DND-41 (cell line): ENCODE data around the gene SLC38A8.

Source experiments
- ATAC-seq: fragments of 200-7000 bp; cut with Tn5 transposase; 3 replicates; pipeline ENCODE4 v1.9.1; 2021; ENCODE audit warnings: low read depth; ENCODE audit not compliant: insufficient read depth
- DNase-seq: peaks from one replicate; pipeline ENCODE4 v3.0.0-alpha.2; 2020
- H2AFZ ChIP-seq: 2 replicates; pipeline ENCODE4 v1.6.0; 2012; ENCODE audit warnings: low read depth, low read length
- H3K27ac ChIP-seq: 2 replicates; pipeline ENCODE4 v1.5.1; 2012; ENCODE audit warnings: low read length, inconsistent platforms
- H3K27me3 ChIP-seq: fragments of 200-600 bp; sonication (generic); 2 replicates; pipeline ENCODE4 v1.6.0; 2012; ENCODE audit warnings: low read length, mild to moderate bottlenecking, inconsistent platforms; ENCODE audit not compliant: insufficient read depth, poor library complexity
- H3K36me3 ChIP-seq: 2 replicates; pipeline ENCODE4 v1.5.1; 2012; ENCODE audit warnings: low read length, inconsistent platforms; ENCODE audit not compliant: insufficient read depth
- H3K4me1 ChIP-seq: 2 replicates; pipeline ENCODE4 v1.5.1; 2012; ENCODE audit warnings: mild to moderate bottlenecking, low read length; ENCODE audit not compliant: insufficient read depth
- H3K4me2 ChIP-seq: 2 replicates; pipeline ENCODE4 v1.6.0; 2012; ENCODE audit warnings: mild to moderate bottlenecking, moderate library complexity, low read length, inconsistent platforms; ENCODE audit not compliant: insufficient read depth
- H3K4me3 ChIP-seq, 2 experiments: fragments of 200-600 bp in 1 of 2; shearing (Covaris generic) in 1 of 2; 2 replicates each; pipeline ENCODE4 v1.5.1; 2012 to 2016; ENCODE audit warnings: inconsistent platforms in 2 of 2, low read length in 2 of 2, mild to moderate bottlenecking in 2 of 2, low read depth in 1 of 2, moderate library complexity in 1 of 2
- H3K79me2 ChIP-seq: 2 replicates; pipeline ENCODE4 v1.6.0; 2012; ENCODE audit warnings: low read length, inconsistent platforms; ENCODE audit not compliant: insufficient read depth
- H3K9ac ChIP-seq: 2 replicates; pipeline ENCODE4 v1.6.0; 2012; ENCODE audit warnings: low read depth, mild to moderate bottlenecking, inconsistent platforms, low read length, moderate library complexity
- H3K9me3 ChIP-seq: 2 replicates; pipeline ENCODE4 v1.5.1; 2012; ENCODE audit warnings: low read length, moderate library complexity, mild to moderate bottlenecking, inconsistent platforms; ENCODE audit not compliant: insufficient read depth, severe bottlenecking
- H4K20me1 ChIP-seq: 2 replicates; pipeline ENCODE4 v1.6.0; 2012; ENCODE audit warnings: low read length; ENCODE audit not compliant: insufficient read depth
- CTCF ChIP-seq: IDR thresholded peaks from 2 replicates; pipeline ENCODE4 v1.5.1; 2012; ENCODE audit warnings: borderline replicate concordance, low read length, moderate library complexity, mild to moderate bottlenecking; ENCODE audit not compliant: poor library complexity, severe bottlenecking; ENCODE audit errors: extremely low read depth
- EZH2 ChIP-seq: IDR thresholded peaks from 3 replicates; pipeline ENCODE4 v1.6.1; 2012; ENCODE audit warnings: borderline replicate concordance, low read depth, mild to moderate bottlenecking, moderate library complexity, low read length, inconsistent platforms; ENCODE audit not compliant: severe bottlenecking

The SLC38A8 gene

GRCh38 chr16:84047206-84047605 lies 4.6 kb upstream of the SLC38A8 start:
- Histone ChIP-seq H3K4me1 (no peaks in the 10 kb centered on the region), H3K4me3 (no peak overlapping the region), H2AFZ (no peak overlapping the region), H3K79me2 (no peaks in the 10 kb centered on the region), H3K4me2 (no peak overlapping the region), H3K9ac (no peak overlapping the region), H4K20me1 (peaks cover 10% of the 10 kb centered on the region), H3K9me3 (no peaks in the 10 kb centered on the region), H3K36me3 (peaks cover 25% of the 10 kb centered on the region), H3K27ac (no peak overlapping the region), H3K27me3 (no peaks in the 10 kb centered on the region)
- DNase-seq (no peak), ATAC-seq (no peak)
- TF ChIP-seq CTCF (no peak), EZH2 (no peak)

DNA sequence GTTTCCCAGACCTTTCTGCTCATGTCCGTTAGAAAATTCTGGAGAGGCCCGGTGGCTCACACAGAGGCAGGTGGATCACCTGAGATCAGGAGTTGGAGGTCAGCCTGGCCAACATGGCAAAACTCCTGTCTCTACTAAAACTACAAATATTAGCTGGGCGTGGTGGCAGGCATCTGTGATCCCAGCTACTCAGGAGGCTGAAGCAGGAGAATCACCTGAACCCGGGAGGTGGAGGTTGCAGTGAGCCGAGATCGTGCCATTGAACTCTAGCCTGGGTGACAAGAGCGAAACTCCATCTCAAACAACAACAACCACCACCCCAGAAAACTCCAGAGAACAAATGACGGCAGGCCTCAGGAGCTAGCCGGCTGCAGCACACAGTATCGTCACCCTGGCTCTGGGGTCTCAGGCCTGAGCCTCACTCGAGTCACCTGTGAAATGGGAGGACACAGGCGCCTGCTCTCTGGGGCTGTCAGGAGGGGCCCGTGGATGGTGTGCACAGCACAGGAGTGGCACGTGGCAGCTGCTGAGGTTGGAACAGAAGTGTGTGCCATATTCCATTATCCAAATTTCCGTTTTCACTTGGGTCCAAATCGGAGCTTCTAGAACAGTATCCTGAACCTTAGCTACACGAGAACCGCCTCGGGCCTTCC lies 3.3 kb upstream of the SLC38A8 start:
- TF ChIP-seq CTCF (no peak), EZH2 (no peak)

DNA sequence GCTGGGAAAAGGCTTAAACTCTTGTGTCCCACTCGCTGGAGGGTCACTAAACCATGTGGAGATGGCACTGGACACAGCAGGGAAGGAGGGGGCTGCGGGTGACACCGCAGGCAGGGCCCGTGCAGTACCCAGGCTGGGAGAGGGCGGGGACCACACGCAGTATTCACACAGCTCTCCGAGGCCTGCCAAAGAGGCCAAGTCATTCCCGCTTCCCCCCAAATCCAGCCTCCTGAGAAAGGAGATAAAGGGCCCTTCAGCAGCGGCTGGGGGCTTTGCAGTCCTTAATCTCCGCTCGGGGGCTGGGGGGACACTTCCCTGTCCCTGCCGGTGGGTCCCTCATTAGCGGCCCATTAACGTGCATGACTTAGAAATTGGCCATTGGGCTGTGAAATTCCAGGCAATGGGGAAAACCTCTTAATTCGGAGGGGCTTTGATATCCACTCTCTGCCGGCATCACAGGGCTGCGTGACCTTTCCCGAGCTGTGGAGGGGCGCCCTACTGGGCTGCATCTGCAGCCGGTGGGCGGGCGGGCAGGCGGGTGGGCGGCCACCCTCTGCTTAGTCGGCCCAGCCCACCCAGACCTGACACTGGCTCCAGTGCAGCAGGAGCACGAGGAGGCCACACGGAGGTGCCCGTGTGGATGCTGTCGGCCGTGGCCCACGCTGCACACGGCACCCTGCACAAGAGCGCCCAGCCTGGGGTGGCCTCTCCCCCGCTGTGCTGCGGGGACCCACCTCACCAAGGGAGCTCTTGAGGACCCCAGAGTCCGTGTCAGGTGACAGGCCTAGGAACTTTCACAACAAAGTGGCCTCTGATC lies 2.6 kb upstream of the SLC38A8 start:
- Histone ChIP-seq H3K9me3 (no peaks in the 10 kb centered on the region), H3K27me3 (no peaks in the 10 kb centered on the region), H3K4me2 (no peak overlapping the region), H3K4me1 (no peaks in the 10 kb centered on the region), H3K79me2 (no peaks in the 10 kb centered on the region), H3K4me3 (no peak overlapping the region), H2AFZ (no peak overlapping the region), H3K36me3 (peaks cover 18% of the 10 kb centered on the region), H3K27ac (no peak overlapping the region), H4K20me1 (peaks cover 7% of the 10 kb centered on the region), H3K9ac (no peak overlapping the region)
- ATAC-seq (no peak; the same call in 2 of the 3 replicates), DNase-seq (no peak)
- TF ChIP-seq CTCF, result no peak
- TF ChIP-seq EZH2, result no peak

More for the DNA sequence above, 3.3 kb upstream of the SLC38A8 start:
- Histone ChIP-seq H3K27me3 (no peaks in the 10 kb centered on the region), H3K9ac (no peak overlapping the region), H2AFZ (no peak overlapping the region), H3K79me2 (no peaks in the 10 kb centered on the region), H3K4me2 (no peak overlapping the region), H4K20me1 (peaks cover 7% of the 10 kb centered on the region), H3K4me3 (no peak overlapping the region), H3K9me3 (no peaks in the 10 kb centered on the region), H3K27ac (no peak overlapping the region), H3K36me3 (peaks cover 23% of the 10 kb centered on the region), H3K4me1 (no peaks in the 10 kb centered on the region)
- ATAC-seq, result no peak
- DNase-seq, result no peak
